ENCODE measurements around the gene HDDC2.

HDDC2 gene

DNA sequence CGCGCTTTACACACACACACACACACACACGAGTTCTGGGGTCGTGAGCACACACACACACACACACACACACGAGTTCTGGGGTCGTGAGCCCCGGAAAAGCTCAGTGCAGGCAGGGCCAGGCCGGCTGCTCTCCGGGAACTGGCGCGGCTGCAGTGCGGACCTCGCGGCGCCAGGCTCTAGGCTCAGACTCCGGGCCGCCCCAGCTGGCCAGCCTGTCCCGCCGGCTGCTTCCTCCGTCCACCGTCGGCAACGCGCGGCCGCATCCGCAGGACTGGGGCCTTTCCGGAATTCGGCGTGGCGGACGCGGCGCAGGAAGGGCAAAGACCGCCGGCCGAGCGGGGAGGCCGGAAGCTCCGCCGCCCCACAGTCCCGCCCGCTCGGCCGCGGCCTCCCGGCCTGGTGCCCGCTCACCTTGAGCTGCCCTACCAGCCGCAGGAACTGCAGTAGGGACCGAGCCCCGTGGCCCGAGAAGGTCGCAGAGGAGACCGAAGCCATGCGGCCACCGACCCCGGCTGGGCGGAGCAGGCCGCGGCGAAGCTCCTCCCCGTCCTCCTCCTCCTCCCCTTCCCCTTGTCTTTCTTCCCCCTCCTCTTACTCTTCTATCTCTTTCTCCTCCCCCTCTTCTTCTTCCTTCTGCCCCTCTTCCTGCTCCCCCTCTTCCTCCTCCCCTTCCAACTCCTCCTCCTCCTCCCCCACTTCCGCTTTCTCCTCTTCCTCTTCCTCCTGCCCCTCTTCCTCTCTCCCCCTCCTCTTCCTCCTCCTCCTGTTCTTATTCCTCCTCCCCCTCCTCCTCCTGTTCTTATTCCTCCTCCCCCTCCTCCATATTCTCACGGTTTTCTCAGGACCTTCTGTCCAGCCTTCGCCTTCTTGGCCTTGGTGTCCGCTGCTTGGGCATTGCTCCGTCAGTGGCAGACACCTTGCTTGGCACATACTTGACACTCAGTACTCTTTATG is at the start of gene HDDC2:
Gene HDDC2, minus strand, starts transcription at position 533 of the 957 bp plus-strand sequence. Its CDS starts 35 bp downstream, at position 498.
- CTCF ChIA-PET: interaction anchor here (1.4 to 2.4 kb wide), 7 partner anchors 8 to 458 kb away, joined by 3 to 19 read pairs (median 7); no protein-coding TSS in a partner anchor
- no peak for DNase-seq (ENCODE audit: low read depth, low spot score)
- POLR2A ChIA-PET: interaction anchor here (0.7 to 1.5 kb wide), 12 partner anchors 39 to 655 kb away, joined by 3 to 12 read pairs (median 4); partner anchors contain the start of genes NCOA7 and TPD52L1
- H3K4me3 ChIP-seq (ENCODE audit: low read depth, low read length): peak within 1 kb of the TSS; percentile 69
- TF ChIP-seq, protein P1, sequence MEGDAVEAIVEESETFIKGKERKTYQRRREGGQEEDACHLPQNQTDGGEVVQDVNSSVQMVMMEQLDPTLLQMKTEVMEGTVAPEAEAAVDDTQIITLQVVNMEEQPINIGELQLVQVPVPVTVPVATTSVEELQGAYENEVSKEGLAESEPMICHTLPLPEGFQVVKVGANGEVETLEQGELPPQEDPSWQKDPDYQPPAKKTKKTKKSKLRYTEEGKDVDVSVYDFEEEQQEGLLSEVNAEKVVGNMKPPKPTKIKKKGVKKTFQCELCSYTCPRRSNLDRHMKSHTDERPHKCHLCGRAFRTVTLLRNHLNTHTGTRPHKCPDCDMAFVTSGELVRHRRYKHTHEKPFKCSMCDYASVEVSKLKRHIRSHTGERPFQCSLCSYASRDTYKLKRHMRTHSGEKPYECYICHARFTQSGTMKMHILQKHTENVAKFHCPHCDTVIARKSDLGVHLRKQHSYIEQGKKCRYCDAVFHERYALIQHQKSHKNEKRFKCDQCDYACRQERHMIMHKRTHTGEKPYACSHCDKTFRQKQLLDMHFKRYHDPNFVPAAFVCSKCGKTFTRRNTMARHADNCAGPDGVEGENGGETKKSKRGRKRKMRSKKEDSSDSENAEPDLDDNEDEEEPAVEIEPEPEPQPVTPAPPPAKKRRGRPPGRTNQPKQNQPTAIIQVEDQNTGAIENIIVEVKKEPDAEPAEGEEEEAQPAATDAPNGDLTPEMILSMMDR (IDR thresholded peaks at IDR 0.05; ENCODE audit: insufficient read depth, low read length, missing control alignments): no peak

- no peak for DNase-seq (ENCODE audit: low read depth, low spot score)
- CTCF ChIA-PET: interaction anchor here (0.5 kb wide), 1 partner anchor 650 kb away, joined by 3 read pairs; no protein-coding TSS in a partner anchor
- H3K4me3 ChIP-seq (ENCODE audit: low read depth, low read length): no peak overlapping the region
- TF ChIP-seq, protein P1 (IDR thresholded peaks at IDR 0.05; ENCODE audit: insufficient read depth, low read length, missing control alignments): no peak
- POLR2A ChIA-PET: no interaction called here
Measured at GRCh38 chr6:125346926-125347563, 45.3 kb upstream of the HDDC2 start.

- DNase-seq (ENCODE audit: low read depth, low spot score): no peak
- ChIA-PET CTCF (no interaction called here), POLR2A (no interaction called here)
- no peak overlapping the region for H3K4me3 ChIP-seq (ENCODE audit: low read depth, low read length)
- TF ChIP-seq, protein P1 (IDR thresholded peaks at IDR 0.05; ENCODE audit: insufficient read depth, low read length, missing control alignments): no peak
Measured at GRCh38 chr6:125346201-125346925, 44.6 kb upstream of the HDDC2 start.

DNA sequence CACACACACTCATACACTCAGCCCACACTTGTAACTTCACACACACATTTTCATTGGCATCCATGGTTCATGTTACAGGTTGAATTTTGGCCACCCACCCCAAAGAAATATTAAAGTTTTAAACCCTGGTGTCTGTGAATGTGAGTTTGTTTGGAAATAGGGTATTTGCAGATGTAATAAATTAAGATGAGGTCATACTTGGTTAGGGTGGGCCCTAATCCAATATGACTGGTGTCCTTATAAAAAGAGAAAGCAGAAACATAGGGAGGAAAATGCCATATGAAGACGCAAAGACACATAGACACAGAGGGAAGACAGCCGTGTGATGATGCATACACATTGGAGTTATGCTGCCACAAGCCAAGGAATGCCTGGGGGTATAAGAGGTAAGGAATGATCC is 39.7 kb upstream of the HDDC2 start:
- no peak for DNase-seq (ENCODE audit: low read depth, low spot score)
- POLR2A ChIA-PET: no interaction called here
- H3K4me3 ChIP-seq (ENCODE audit: low read depth, low read length): no peak overlapping the region
- CTCF ChIA-PET: no interaction called here
- TF ChIP-seq, protein P1 (IDR thresholded peaks at IDR 0.05; ENCODE audit: insufficient read depth, low read length, missing control alignments): no peak

DNA sequence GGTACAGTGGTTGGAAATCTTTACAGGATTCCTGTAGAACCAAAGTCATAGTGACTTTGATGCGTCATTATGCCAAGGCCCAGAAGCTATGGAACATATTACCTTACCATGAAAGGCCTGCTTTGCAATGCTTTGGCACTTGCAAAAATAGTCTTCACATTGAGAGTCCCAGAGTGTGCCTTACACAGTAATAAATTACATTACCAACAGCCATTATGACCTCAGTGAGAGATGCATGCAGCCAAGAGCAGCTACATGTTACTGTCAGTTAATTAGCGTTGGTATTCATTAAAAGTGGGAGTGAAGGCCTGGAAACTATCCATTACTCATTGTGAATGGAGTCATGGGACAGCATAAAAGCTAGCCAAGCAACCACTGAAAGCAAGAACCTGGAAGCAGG is 39.2 kb upstream of the HDDC2 start:
- ChIA-PET POLR2A (no interaction called here), CTCF (no interaction called here)
- H3K4me3 ChIP-seq (ENCODE audit: low read depth, low read length): no peak overlapping the region
- TF ChIP-seq, protein P1 (IDR thresholded peaks at IDR 0.05; ENCODE audit: insufficient read depth, low read length, missing control alignments): no peak
- DNase-seq (ENCODE audit: low read depth, low spot score): no peak

Measured in AG04449 (cell line).